GM21529 (cell line): ENCODE data around the gene COMMD7.
A peak's percentile ranks its signal among the peaks of the same experiment; 100 is the strongest.

Source experiments
- ATAC-seq: cut with Tn5 transposase; IDR thresholded peaks from one replicate; pipeline ENCODE4 v1.9.1; 2021; ENCODE audit not compliant: unreplicated experiment

COMMD7 gene

GRCh38 chr20:32743237-32744112 is at the start of gene COMMD7:
COMMD7 (minus strand) TSS chr20:32743467; CDS start chr20:32743391, 76 bp downstream.
- ATAC-seq = peak; percentile 63

GRCh38 chr20:32792731-32793458 is 49.6 kb upstream of the COMMD7 start:
- ATAC-seq = no peak

- peak; percentile 82 for ATAC-seq
These were observed 49.0 kb upstream of the COMMD7 start for GRCh38 chr20:32792316-32792715.

DNA sequence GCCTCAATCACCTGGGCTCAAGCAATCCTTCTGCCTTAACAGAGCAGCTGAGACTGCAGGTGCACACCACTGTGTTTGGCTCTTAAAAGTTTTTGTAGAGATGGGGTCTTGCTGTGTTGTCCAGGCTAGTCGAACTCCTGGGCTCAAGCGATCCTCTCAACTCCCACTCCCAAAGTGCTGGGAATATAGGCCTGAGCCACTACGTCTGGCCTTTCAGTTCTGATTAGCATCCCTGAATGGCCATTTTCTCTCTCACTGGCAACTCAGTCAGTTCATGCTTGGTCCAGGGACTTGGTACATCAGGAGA is 47.4 kb upstream of the COMMD7 start:
- no peak for ATAC-seq

DNA sequence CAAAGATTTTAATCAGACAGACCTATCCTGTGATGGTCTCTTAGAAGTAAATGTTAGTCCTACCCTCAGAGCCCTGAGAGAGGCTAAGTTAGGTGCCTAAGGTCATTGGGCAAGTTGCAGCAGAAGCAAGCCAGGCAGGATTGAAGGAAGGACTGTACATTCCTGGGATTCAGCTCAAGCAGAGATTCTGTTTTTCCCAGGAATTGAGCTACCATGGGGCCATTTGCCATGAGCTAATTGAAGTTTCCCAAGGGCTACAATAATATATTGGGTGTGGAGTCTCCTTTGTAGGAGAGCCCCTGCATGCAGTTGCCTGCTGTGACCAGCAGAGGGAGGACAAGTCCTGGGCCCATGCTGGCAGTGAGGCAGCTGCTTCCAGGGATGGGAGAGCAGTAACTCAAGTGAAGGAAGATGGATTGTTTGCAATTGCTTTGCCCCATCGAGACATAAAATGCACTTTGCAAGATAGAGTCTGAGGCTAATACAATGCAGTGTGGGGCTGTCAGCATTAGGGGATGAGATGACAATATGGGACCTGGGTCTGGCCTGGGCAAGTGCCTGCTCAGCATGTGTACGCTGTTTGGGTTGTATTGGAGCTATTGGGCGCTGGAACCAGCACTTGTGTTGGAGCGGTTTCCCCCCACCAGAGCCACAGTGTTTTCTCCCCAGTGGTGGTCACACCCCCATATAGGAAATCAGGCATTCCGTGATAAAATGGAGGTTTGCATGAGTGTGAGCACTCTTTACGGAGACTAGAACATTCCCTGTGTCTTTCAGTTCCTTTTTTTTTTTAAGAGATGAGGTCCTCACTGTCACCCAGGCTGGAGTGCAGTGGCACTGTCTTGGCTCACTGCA is 46.9 kb upstream of the COMMD7 start:
- ATAC-seq = peak; percentile 55

- ATAC-seq = no peak
These were observed 43.9 kb upstream of the COMMD7 start for GRCh38 chr20:32787168-32787567.

DNA sequence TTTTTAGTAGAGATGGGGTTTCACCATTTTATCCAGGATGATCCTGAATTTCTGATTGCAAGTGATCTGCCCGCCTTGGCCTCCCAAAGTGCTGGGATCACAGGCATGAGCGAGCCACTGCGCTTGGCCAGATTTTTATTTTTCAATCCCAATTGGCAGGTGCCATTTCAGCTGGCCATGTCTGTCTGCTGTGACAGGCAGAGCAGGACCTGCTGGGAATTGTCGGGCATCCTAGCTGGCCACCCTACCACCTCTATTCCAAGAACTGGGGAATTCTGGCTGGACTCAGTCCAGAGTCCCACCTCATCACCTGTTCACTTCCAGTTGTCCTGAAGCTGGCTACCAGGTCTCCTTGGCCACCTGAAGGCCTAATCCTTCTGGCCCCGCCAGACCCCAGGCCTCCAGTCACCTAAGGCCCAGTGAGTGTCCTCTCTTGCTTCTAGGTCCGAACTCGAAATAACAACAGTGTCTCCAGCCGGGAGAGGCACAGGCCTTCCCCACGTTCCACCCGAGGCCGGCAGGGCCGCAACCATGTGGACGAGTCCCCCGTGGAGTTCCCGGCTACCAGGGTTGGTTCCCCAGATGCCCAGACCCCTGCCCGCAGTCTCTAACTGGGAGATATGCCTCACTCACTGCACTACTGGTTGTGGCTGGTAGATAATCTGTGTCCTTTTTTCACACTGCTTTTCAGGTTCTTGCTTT is 42.9 kb upstream of the COMMD7 start:
- ATAC-seq = no peak

GRCh38 chr20:32784369-32785080 is 41.3 kb upstream of the COMMD7 start:
- no peak for ATAC-seq

- ATAC-seq = no peak
These were observed 37.7 kb upstream of the COMMD7 start for GRCh38 chr20:32780749-32781655.

- ATAC-seq = no peak
These were observed 37.0 kb upstream of the COMMD7 start for GRCh38 chr20:32780278-32780677.

- ATAC-seq = no peak
These were observed 36.4 kb upstream of the COMMD7 start for GRCh38 chr20:32779500-32780211.

DNA sequence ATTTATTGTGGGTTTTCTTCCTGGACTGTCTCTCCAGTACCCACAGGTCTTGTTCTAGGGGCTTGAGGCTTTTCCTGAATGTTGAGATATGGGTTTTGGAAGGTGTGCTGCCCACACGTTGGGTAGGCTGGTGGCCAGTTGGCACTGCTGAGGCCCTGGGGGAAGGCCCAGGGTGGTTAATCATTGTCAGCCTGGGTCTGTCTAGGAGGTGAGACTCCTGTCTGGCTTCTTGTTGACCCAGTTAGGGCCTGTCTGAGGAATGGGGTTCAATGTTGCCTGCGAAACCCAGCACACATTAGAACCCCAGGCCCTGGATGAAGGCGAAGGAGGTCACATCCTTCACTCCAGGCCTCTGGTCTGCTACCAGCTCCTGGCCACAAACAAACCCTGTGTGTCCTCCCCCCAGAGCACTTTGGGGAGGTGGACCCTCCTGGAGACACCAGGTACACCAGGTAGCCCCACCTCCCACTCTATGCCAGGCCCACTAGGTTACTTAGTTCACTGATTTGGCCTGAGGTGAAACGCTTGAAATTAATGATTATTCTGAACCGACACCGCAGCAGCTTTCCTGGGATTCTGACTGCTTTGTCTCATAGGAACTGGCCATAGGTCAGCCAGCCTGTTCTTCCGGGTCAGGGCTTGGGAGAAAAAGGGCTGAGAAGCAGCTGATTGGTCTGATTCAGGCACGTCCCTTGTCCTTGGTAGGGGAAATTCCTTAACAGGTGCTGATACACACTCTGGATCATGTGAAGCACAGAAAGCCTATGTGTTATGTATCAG is 34.1 kb upstream of the COMMD7 start:
- no peak for ATAC-seq

- no peak for ATAC-seq
These were observed 32.2 kb upstream of the COMMD7 start for GRCh38 chr20:32775336-32775991.

DNA sequence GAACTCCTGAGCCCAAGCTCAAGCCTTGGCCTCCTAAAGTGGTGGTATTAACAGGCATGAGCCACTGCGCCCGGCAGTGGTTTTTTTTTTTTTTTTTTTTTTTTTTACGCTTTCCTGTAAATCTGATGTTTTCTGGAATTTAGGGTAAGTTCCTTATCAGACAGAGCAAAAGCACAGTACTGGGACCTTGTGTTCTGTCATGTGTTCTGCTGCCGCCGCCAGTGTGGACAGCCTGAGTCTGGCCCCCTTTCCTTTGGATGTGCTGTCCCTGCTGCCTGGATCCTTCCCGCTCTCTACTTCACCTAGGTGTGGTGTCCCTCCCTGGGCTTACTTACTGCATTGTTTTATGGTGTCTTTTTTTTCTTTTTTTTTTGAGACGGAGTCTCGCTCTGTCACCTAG is 30.6 kb upstream of the COMMD7 start:
- no peak for ATAC-seq

DNA sequence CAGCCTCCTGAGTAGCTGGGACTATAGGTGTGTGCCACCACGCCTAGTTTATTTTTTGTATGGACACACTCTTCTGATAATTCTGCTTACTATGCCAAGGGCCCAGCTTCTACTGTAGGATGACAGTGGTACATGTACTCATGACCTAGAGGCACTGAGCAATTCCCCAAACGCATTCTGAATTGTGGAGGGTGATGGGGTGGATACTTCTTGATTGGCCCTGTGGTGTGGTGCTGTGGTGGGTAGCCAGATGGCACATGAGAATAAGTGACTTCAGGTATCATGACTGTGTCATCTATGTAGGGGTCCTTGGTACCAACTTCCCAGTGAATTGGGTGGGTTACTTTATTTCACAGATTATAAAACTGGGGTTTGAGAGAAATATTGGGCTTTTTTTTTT is 30.0 kb upstream of the COMMD7 start:
- no peak for ATAC-seq

GRCh38 chr20:32772046-32772445 is 28.8 kb upstream of the COMMD7 start:
- no peak for ATAC-seq
